Adrenal gland (tissue), 5 donors: ENCODE results near the gene ZNF30.

Experiments used
- CTCF ChIP-seq, 6 experiments: fragments of 450-650 bp in 4 of 6; fragments of 200-600 bp in 2 of 6; sonication (generic) in 1 of 6; IDR thresholded peaks; 1 replicate in 5 of 6; 2 replicates in 1 of 6; pipeline versions ENCODE4 v1.5.1 to v1.8.0; 2016 to 2021; ENCODE audit warnings: antibody characterized with exemption in 6 of 6, mild to moderate bottlenecking in 2 of 6, moderate library complexity in 1 of 6
- POLR2A ChIP-seq, 2 donors: fragments of 450-650 bp; IDR thresholded peaks; one replicate each; pipeline ENCODE4 v1.6.1; 2017; ENCODE audit warnings: antibody characterized with exemption in 2 of 2, mild to moderate bottlenecking in 2 of 2, moderate library complexity in 1 of 2
- donor health status: DM: no; HTN: no; CAD: no.

- TF ChIP-seq POLR2A (IDR thresholded peaks at IDR 0.05) = peak in 1 of 2 donors; percentile 6
- no peak for TF ChIP-seq CTCF (IDR thresholded peaks at IDR 0.05)
Observed at GRCh38 chr19:34963573-34964406, 37.1 kb downstream of the ZNF30 start, which contains the start of gene ZNF792.
